HG03457 (cell line): Measurements from ENCODE around the gene ERCC3.
"Not testable (repeated sequence)": the region's sequence is repeated elsewhere in the genome, so short reads cannot be mapped to it uniquely, and the experiment has no call there.

Experiments used
- ATAC-seq: cut with Tn5 transposase; IDR thresholded peaks from one replicate; pipeline ENCODE4 v1.9.1; 2021; ENCODE audit warnings: moderate number of reproducible peaks; ENCODE audit not compliant: unreplicated experiment

The ERCC3 gene

DNA sequence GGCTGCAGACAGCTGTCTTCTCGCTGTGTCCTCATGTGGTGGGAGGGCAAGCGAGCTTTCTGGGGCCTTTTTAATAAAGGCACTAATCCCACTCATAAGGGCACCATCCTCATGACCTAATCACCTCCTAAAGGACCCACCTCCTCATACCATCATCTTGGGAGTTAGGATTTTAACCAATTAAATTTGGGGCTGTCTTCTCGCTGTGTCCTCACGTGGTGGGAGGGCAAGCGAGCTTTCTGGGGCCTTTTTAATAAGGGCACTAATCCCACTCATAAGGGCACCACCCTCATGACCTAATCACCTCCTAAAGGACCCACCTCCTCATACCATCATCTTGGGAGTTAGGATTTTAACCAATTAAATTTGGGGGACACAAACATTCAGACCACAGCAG, 66.7 kb downstream of the ERCC3 start:
- not testable (repeated sequence) for ATAC-seq

GRCh38 chr2:127226520-127227263, 67.3 kb downstream of the ERCC3 start:
- peak; percentile 84 for ATAC-seq

DNA sequence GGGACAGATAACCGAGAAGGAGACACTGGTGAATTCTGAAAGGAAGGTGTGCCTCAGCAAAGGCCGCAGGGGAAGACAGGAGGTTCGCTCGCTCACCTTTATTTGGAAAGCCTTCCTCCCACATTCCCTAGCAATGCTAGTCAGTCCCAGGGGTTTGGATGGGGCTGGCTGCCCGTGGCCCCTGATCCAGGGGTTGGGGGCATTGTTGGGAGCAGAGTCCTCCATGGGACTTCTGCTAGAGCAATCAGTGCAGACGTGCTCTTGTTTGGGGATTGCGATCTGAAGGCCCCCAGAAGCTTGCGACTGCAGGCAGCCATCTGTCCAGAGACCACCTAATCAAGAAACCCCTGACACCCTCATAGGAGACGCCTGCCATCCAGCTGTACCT, 67.8 kb downstream of the ERCC3 start:
- ATAC-seq = no peak

DNA sequence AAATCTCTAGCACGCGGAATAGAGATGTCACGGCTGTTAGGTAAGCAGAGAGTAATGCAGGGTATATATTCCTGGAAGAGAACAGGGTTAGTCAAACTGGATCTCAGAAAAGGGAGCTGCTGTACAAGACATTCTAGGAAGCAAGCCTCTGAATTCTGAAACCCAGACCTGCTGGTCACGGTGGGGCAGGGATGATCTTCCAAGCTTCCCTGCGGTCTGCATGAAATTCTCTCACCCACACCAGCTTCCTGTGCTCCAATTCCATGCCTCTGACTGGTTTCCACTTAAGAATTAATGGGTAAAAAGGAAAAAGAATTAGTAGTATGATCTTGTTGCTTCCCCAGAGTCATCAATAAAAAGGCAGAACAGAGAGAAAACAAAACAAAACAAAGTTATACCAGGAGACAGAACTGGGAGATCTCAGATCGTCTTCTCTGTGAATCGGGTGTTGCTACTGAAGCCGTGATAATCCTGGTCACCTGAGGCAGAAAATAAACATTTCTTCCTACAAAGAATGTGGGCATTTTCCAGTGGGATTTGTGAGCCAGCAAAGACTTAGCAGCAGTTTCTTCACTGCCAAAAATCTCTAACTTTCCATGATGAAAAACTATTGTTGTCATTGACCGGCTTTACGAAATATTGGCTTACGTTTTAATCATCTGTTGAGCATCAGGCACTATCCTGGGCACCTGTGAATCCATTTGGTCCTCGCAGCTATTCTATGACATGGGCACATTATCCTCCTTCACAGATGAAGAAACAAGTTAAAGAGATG, 68.6 kb downstream of the ERCC3 start:
- ATAC-seq = no peak

- not testable (repeated sequence) for ATAC-seq
These were observed 69.8 kb downstream of the ERCC3 start for GRCh38 chr2:127224135-127224534.

DNA sequence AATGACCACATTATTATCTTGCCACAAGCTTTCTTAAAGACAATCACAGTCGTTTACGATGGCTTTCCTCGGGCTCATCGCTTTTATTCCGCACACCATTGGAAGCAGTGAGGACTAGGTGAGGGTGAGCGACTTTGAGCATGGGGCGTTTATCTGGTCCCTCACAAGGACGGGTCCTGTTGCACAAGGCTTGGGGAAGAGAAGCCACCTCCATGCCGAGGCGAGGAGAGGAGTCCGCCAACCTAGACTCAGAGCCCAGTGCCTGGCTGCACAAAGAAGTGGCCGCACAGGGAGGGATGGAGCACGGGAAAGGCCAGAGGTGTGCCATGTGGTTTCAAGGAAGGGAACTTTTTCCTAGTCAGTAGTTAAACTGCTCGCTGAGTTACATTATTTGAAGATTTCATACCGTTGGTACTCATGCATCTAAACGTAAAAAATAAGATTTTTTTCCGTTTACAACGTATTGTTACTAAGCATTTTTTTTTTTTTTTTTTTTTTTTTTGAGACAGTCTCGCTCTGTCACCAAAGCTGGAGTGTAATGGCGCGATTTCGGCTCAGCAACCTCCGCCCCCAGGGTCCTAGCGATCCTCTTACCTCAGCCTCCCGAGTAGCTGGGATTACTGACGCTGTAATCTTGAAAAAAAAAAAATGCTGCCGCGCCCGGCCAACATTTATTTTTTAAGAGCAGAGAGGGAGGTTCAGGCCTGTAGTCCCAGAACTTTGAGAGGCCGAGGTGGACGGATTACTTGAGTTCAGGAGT, 73.0 kb downstream of the ERCC3 start:
- ATAC-seq = no peak

- ATAC-seq = no peak
These were observed 73.7 kb downstream of the ERCC3 start, which contains the start of gene CYP27C1 for GRCh38 chr2:127220102-127220767. TSS of gene CYP27C1 (minus strand) at chr2:127220299. CDS start at chr2:127220270, 29 bp downstream.

GRCh38 chr2:127219171-127220070, 74.5 kb downstream of the ERCC3 start:
- ATAC-seq = no peak

GRCh38 chr2:127218812-127219170, 75.2 kb downstream of the ERCC3 start:
- ATAC-seq = no peak

DNA sequence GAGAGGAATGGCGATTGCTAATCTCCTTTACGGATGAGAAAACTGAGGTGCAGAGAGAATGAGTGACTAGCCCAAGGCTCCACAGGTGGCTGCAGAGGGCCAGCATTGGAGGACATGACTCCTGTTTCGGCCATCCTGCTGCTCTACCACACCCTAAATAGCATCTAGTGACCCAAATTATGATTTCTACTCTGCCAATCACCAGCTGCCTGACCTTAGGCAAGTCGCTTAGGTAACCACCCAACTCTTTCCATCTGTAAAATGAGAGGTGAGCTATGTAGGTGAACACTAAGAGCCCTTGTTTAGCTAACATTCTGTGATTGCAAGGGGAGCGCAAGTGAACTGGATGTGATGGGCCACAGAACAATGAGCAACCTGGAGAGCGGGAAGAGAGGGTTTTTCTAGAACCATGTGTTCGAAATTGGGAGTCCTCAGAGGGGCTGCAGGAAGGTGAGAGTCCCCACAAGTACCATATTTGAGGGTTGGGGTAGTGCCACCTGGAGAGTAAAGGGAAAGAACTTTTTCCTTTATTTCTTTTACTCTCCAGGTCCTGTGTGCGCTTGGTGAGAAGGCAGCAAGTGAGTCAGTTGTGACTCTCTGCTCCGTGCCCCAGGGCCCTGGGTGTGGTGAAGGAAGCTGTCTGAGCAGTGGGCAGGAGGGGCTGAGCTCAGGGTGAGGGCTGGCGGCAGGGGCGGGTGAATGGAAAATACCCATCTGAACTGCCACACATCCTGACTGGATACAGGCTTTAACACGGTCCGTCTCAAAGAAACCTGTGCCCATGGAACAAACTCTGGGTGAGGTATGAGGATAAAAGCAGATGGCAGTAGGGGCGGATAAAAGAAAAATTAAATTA, 76.2 kb downstream of the ERCC3 start:
- no peak for ATAC-seq

DNA sequence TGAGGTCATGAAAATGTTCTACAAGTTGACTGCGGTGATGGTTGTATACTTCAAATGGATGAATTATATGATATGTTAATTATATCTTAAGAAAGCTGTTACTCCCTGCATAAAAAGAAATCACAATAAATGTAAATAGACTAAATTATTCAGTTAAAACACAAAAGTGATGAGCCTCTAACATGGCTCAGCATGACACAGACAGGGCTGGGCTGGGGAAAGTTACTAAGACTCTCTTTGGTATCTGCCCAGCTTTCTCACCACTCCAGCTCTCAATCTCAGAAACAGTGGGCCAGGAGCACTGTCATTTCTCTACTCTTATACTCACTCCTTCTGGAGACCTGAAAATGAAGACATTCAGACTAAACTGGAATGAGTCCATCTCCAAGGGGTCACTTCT, 77.4 kb downstream of the ERCC3 start:
- no peak for ATAC-seq

DNA sequence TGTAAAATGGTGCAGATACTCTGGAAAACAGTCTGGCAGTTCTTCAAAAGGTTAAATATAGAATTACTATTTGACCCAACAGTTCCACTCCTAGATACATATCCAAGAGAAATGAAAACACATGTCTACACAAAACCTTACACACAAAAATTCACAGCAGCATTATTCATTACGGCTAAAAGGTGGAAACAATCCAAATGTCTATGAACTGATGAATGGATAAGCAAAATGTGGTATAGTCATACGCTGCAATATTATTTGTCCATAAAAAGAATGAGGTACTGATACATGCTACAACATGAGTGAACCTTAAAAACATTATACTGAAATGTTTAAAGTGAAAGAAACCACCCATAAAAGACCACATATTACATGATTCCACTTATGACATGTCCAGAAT, 77.8 kb downstream of the ERCC3 start:
- ATAC-seq = no peak

DNA sequence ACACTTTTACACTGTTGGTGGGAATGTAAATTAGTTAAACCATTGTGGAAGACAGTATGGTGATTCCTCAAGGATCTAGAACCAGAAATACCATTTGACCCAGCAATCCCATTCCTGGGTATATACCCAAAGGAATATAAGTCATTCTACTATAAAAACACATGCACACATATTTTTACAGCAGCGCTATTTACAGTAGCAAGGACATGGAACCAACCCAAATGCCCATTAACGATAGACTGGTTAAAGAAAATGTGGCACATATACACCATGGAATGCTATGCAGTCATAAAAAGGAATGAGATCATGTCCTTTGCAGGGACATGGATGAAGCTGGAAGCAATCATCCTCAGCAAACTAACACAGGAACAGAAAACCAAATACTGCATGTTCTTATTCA, 79.7 kb downstream of the ERCC3 start:
- ATAC-seq = not testable (repeated sequence)

DNA sequence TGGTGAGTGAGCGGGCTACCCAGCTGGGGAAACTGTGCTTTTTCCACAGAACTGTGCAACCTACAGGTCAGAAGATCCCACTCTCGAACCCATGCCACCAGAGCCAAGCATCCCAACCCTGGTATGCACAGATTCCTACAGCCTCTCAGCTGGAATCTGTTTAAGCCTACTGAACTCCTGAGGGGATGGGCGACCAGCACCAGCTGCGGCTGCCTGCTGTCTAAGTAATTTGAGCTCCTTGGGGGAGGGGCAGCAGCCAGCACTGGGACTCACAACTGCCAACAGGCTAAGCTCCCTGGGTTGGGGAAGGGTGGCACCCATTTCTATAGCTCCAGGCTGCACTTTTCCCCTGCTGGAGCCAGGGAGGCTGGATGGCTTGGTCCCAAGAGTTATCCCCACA, 85.6 kb downstream of the ERCC3 start:
- ATAC-seq = no peak
